Neural crest cell (in vitro differentiated cells): ENCODE data around the gene ZBTB1. TPM values are rescaled to one million over a fixed set of nuclear protein-coding genes. Genes with fewer than 3 reads are reported as not detected.

Experiments used
- DNase-seq: peaks from one replicate; pipeline ENCODE4 v3.0.0; 2021; ENCODE audit warnings: low read depth, mixed read lengths, low spot score
- H3K27ac Mint-ChIP-seq: one replicate; pipeline ENCODE4 v1.8.0; 2021; ENCODE audit warnings: mild to moderate bottlenecking, mixed read lengths; ENCODE audit not compliant: unreplicated experiment
- H3K27me3 Mint-ChIP-seq: 2 replicates; pipeline ENCODE4 v1.8.0; 2021; ENCODE audit warnings: low read depth, mild to moderate bottlenecking, mixed read lengths
- H3K36me3 Mint-ChIP-seq: 2 replicates; pipeline ENCODE4 v1.8.0; 2021; ENCODE audit warnings: low read depth, mild to moderate bottlenecking, mixed read lengths
- H3K4me1 Mint-ChIP-seq: 2 replicates; pipeline ENCODE4 v1.8.0; 2021; ENCODE audit warnings: mixed read lengths
- H3K4me3 Mint-ChIP-seq: one replicate; pipeline ENCODE4 v1.8.0; 2021; ENCODE audit warnings: mild to moderate bottlenecking, mixed read lengths
- H3K9me3 Mint-ChIP-seq: 2 replicates; pipeline ENCODE4 v1.8.0; 2021; ENCODE audit warnings: mixed read lengths
- CTCF ChIP-seq: fragments of 200-600 bp; sonication (generic); conservative IDR thresholded peaks from 2 replicates; pipeline ENCODE4 v1.5.0; 2021; ENCODE audit warnings: antibody characterized with exemption, mild to moderate bottlenecking
- total RNA-seq: library from RNA; stranded (reverse); gene quantifications from 2 replicates; pipeline ENCODE4 v1.2.1, GENCODE V29; 2021

Gene ZBTB1
- total RNA-seq, 1 donor from 2014 or later, result 36.0 TPM

- peak; percentile 67 for TF ChIP-seq CTCF
- H3K4me3 Mint-ChIP-seq, result no peak overlapping the region
- H3K4me1 Mint-ChIP-seq, result peaks cover 4% of the 10 kb centered on the region
- H3K27ac Mint-ChIP-seq, result no peak overlapping the region
- no peaks in the 10 kb centered on the region for H3K27me3 Mint-ChIP-seq
- no peaks in the 10 kb centered on the region for H3K36me3 Mint-ChIP-seq
- no peak for DNase-seq
- no peaks in the 10 kb centered on the region for H3K9me3 Mint-ChIP-seq
Measured at GRCh38 chr14:64478634-64479250, 25.8 kb upstream of the ZBTB1 start.

GRCh38 chr14:64488590-64489099 is 15.9 kb upstream of the ZBTB1 start:
- no peak for TF ChIP-seq CTCF
- Mint-ChIP-seq H3K27me3 (no peaks in the 10 kb centered on the region), H3K4me3 (no peak overlapping the region), H3K4me1 (no peaks in the 10 kb centered on the region), H3K9me3 (no peaks in the 10 kb centered on the region), H3K27ac (no peak overlapping the region), H3K36me3 (peaks cover 3% of the 10 kb centered on the region)
- no peak for DNase-seq

- Mint-ChIP-seq H3K4me1 (no peaks in the 10 kb centered on the region), H3K9me3 (no peaks in the 10 kb centered on the region), H3K36me3 (peaks cover 3% of the 10 kb centered on the region), H3K27me3 (no peaks in the 10 kb centered on the region), H3K4me3 (no peak overlapping the region), H3K27ac (no peak overlapping the region)
- no peak for TF ChIP-seq CTCF
- DNase-seq, result no peak
Measured at GRCh38 chr14:64491637-64492036, 12.9 kb upstream of the ZBTB1 start.

- H3K27ac Mint-ChIP-seq, result peak overlapping the region; percentile 43
- no peak overlapping the region for H3K4me3 Mint-ChIP-seq
- H3K36me3 Mint-ChIP-seq, result peaks cover under 1% of the 10 kb centered on the region
- no peaks in the 10 kb centered on the region for H3K27me3 Mint-ChIP-seq
- H3K9me3 Mint-ChIP-seq, result no peaks in the 10 kb centered on the region
- no peak for DNase-seq
- no peak for TF ChIP-seq CTCF
- H3K4me1 Mint-ChIP-seq, result no peaks in the 10 kb centered on the region
Measured at GRCh38 chr14:64493455-64493854, 11.1 kb upstream of the ZBTB1 start.

GRCh38 chr14:64495252-64495651 is 9.3 kb upstream of the ZBTB1 start:
- no peak for DNase-seq
- Mint-ChIP-seq H3K27me3 (no peaks in the 10 kb centered on the region), H3K27ac (no peak overlapping the region), H3K9me3 (no peaks in the 10 kb centered on the region), H3K4me1 (no peaks in the 10 kb centered on the region), H3K4me3 (no peak overlapping the region), H3K36me3 (no peaks in the 10 kb centered on the region)
- TF ChIP-seq CTCF, result no peak
